Liver (tissue), 3 donors: ENCODE results near the gene AP3B1.

Experiments used
- SP1 ChIP-seq: IDR thresholded peaks from 2 replicates; pipeline ENCODE4 v1.6.1; 2018; ENCODE audit warnings: antibody characterized with exemption, mild to moderate bottlenecking
- TAF1 ChIP-seq: conservative IDR thresholded peaks from 2 replicates; pipeline ENCODE4 v1.6.1; 2016; ENCODE audit warnings: antibody characterized with exemption, mild to moderate bottlenecking
- YY1 ChIP-seq: IDR thresholded peaks from 2 replicates; pipeline ENCODE4 v1.6.1; 2016; ENCODE audit warnings: antibody characterized with exemption, mild to moderate bottlenecking
- TF ChIP-seq, protein P1 (sequence below): IDR thresholded peaks from 2 replicates; pipeline ENCODE4 v1.6.1; 2016; ENCODE audit warnings: antibody characterized with exemption
- TF ChIP-seq, protein P2 (sequence below): fragments of 150-350 bp; IDR thresholded peaks from 2 replicates; pipeline ENCODE4 v1.5.1; 2017; ENCODE audit warnings: improper control_type of control experiment, low read depth, low read length; ENCODE audit not compliant: missing input control
- TF ChIP-seq, protein P3 (sequence below): IDR thresholded peaks from 2 replicates; pipeline ENCODE4 v1.6.1; 2016; ENCODE audit warnings: antibody characterized with exemption
- donor health status: healthy.
- donor health status: healthy.

DNA sequence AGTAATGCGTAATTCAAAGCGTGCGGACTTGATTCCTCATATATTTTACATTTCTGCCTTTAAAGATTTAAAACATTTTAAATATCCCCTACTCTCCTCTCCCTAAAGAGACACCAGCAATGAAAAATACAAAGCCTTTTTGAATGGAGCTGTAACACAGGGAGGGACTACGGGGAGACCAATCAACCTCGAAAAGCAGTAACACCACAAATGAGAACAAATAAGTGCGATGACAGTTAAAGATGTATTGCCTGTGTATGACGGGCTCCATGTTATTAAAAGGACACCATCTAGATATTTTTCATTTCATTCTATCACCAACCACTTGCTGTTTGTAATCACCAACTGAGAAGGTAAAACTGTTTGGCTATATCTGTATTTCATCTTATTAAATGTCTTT, 288.0 kb downstream of the AP3B1 start:
- TF ChIP-seq, protein P1, sequence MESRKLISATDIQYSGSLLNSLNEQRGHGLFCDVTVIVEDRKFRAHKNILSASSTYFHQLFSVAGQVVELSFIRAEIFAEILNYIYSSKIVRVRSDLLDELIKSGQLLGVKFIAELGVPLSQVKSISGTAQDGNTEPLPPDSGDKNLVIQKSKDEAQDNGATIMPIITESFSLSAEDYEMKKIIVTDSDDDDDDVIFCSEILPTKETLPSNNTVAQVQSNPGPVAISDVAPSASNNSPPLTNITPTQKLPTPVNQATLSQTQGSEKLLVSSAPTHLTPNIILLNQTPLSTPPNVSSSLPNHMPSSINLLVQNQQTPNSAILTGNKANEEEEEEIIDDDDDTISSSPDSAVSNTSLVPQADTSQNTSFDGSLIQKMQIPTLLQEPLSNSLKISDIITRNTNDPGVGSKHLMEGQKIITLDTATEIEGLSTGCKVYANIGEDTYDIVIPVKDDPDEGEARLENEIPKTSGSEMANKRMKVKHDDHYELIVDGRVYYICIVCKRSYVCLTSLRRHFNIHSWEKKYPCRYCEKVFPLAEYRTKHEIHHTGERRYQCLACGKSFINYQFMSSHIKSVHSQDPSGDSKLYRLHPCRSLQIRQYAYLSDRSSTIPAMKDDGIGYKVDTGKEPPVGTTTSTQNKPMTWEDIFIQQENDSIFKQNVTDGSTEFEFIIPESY: no peak
- TF ChIP-seq, protein P2, sequence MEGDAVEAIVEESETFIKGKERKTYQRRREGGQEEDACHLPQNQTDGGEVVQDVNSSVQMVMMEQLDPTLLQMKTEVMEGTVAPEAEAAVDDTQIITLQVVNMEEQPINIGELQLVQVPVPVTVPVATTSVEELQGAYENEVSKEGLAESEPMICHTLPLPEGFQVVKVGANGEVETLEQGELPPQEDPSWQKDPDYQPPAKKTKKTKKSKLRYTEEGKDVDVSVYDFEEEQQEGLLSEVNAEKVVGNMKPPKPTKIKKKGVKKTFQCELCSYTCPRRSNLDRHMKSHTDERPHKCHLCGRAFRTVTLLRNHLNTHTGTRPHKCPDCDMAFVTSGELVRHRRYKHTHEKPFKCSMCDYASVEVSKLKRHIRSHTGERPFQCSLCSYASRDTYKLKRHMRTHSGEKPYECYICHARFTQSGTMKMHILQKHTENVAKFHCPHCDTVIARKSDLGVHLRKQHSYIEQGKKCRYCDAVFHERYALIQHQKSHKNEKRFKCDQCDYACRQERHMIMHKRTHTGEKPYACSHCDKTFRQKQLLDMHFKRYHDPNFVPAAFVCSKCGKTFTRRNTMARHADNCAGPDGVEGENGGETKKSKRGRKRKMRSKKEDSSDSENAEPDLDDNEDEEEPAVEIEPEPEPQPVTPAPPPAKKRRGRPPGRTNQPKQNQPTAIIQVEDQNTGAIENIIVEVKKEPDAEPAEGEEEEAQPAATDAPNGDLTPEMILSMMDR: no peak
- TF ChIP-seq, protein P3, sequence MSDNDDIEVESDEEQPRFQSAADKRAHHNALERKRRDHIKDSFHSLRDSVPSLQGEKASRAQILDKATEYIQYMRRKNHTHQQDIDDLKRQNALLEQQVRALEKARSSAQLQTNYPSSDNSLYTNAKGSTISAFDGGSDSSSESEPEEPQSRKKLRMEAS: no peak
- TF ChIP-seq YY1 (no peak), TAF1 (no peak), SP1 (no peak)
